GM13976 (cell line): ENCODE results near the gene CMC2.
A peak's percentile ranks its signal among the peaks of the same experiment; 100 is the strongest.

Source experiments
- DNase-seq: peaks from one replicate; pipeline ENCODE4 v3.0.0; 2012; ENCODE audit warnings: low spot score
- CTCF ChIP-seq: IDR thresholded peaks from 2 replicates; pipeline ENCODE4 v1.5.1; 2012; ENCODE audit warnings: borderline replicate concordance, mild to moderate bottlenecking; ENCODE audit not compliant: insufficient read depth; ENCODE audit errors: extremely low read depth, missing control alignments, control extremely low read depth
- in situ Hi-C: fragments of 300-500 bp; cut with MboI; formaldehyde crosslinking; loops from one replicate; pipeline ENCODE4 v1.12.0; 2022; ENCODE audit warnings: low sequenced_read_pairs, mixed read lengths, inconsistent platforms; ENCODE audit not compliant: unreplicated experiment

The CMC2 gene

GRCh38 chr16:80932708-80933095 lies 74.0 kb downstream of the CMC2 start:
- DNase-seq: no peak
- in situ Hi-C loops: no loop called here
- TF ChIP-seq CTCF: no peak

- in situ Hi-C loops: no loop called here
- no peak for TF ChIP-seq CTCF
- peak; percentile 54 for DNase-seq
Measured at GRCh38 chr16:80931801-80932707, 74.6 kb downstream of the CMC2 start.

- peak; percentile 75 for DNase-seq
Measured at GRCh38 chr16:80924372-80924978, 82.2 kb downstream of the CMC2 start.

GRCh38 chr16:80923356-80923755 lies 83.3 kb downstream of the CMC2 start:
- TF ChIP-seq CTCF: no peak
- DNase-seq: no peak
- in situ Hi-C loops: no loop called here

More at GRCh38 chr16:80924372-80924978, 82.2 kb downstream of the CMC2 start:
- in situ Hi-C loops: no loop called here
- peak; percentile 68 for TF ChIP-seq CTCF
